ENCODE results near the gene COMMD9. TPM values are rescaled to one million over a fixed set of nuclear protein-coding genes. Genes with fewer than 3 reads are reported as not detected.

The COMMD9 gene
- total and polyA plus RNA-seq, 2 of the 4 experiments (the other 2 are of a cell fraction): 50.7 to 58.3 TPM

DNA sequence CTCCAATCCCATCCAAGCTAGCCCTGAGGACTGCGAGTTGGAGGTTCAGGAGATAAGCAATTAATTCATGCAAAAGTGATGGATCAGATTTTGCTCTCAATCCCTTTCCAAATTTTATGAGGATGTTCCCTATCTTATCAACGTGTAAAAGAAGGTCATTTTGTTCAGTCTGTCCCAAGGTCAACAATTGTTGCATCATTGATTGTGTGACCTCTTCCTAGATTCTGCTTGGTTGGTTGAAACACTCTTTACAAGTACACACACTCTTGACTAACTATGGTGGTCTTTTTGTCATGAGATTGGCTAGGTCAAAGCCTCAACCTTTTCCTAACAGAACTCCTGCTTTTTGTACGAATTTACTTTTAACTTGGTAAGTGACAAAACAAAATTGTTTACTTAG lies 41.7 kb downstream of the COMMD9 start:
- intact Hi-C loops (cut with micrococcal nuclease): no loop called here
- Histone ChIP-seq H2BK15ac (ENCODE audit: low read depth, low read length) (no peak overlapping the region), H3K4me3 (ENCODE audit: insufficient read depth, low read depth, low read length) (no peak overlapping the region), H3K9ac (ENCODE audit: low read depth, low read length) (no peak overlapping the region), H2AK9ac (replicated peaks; ENCODE audit: low read depth, low read length, poor library complexity) (no peak overlapping the region), H4K20me1 (ENCODE audit: insufficient read depth, low read length) (no peaks in the 10 kb centered on the region), H4K91ac (ENCODE audit: insufficient read depth, low read depth, low read length) (no peak overlapping the region), H2AK5ac (ENCODE audit: low read depth, low read length) (no peak overlapping the region), H3K27ac (ENCODE audit: insufficient read depth, low read length) (no peak overlapping the region), H3K9me1 (ENCODE audit: insufficient read depth, low read length) (no peaks in the 10 kb centered on the region), H3K23ac (ENCODE audit: low read depth, low read length) (no peak overlapping the region), H3K18ac (ENCODE audit: low read depth, low read length) (no peak overlapping the region), H3K4ac (ENCODE audit: low read depth, low read length) (no peak overlapping the region), H2AFZ (replicated peaks; ENCODE audit: low read length, poor library complexity) (no peak overlapping the region), H3K56ac (ENCODE audit: extremely low read depth, insufficient read depth, low read length) (no peak overlapping the region), H2BK120ac (ENCODE audit: low read depth, low read length) (no peak overlapping the region), H3K79me1 (ENCODE audit: low read depth in 1 of 2, low read length in 2 of 2) (no peaks in the 10 kb centered on the region), H3K14ac (replicated peaks; ENCODE audit: low read depth, low read length) (no peak overlapping the region), H3K4me1 (ENCODE audit: control insufficient read depth, insufficient read depth, low read length) (no peaks in the 10 kb centered on the region), H3K9me3 (ENCODE audit: control insufficient read depth, insufficient read depth, low read length) (peaks cover 4% of the 10 kb centered on the region), H4K8ac (ENCODE audit: low read depth in 2 of 2, low read length in 2 of 2) (no peak overlapping the region), H3K27me3 (ENCODE audit: control insufficient read depth, insufficient read depth, low read length) (peaks cover 26% of the 10 kb centered on the region), H3K4me2 (ENCODE audit: low read depth, low read length) (no peak overlapping the region), H2BK5ac (ENCODE audit: low read depth, low read length, poor library complexity, severe bottlenecking) (no peak overlapping the region), H3K36me3 (ENCODE audit: control insufficient read depth, insufficient read depth, low read length) (no peaks in the 10 kb centered on the region), H4K5ac (ENCODE audit: low read depth, low read length) (no peak overlapping the region), H2BK20ac (ENCODE audit: low read depth, low read length) (no peak overlapping the region)
- no peak for TF ChIP-seq MAZ (IDR thresholded peaks at IDR 0.05; ENCODE audit: borderline replicate concordance, low read depth, low read length)
- no peak for TF ChIP-seq RFX5 (IDR thresholded peaks at IDR 0.05; ENCODE audit: low read depth, low read length)
- TF ChIP-seq MXI1 (IDR thresholded peaks at IDR 0.05; ENCODE audit: borderline replicate concordance, low read depth, low read length): no peak
- TF ChIP-seq MAFK (IDR thresholded peaks at IDR 0.05; ENCODE audit: low read depth, low read length): no peak
- no peak for TF ChIP-seq BHLHE40 (IDR thresholded peaks at IDR 0.05; ENCODE audit: low read depth, low read length)
- TF ChIP-seq, protein P1, sequence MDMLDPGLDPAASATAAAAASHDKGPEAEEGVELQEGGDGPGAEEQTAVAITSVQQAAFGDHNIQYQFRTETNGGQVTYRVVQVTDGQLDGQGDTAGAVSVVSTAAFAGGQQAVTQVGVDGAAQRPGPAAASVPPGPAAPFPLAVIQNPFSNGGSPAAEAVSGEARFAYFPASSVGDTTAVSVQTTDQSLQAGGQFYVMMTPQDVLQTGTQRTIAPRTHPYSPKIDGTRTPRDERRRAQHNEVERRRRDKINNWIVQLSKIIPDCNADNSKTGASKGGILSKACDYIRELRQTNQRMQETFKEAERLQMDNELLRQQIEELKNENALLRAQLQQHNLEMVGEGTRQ (IDR thresholded peaks at IDR 0.05; ENCODE audit: low read depth, low read length): no peak
- TF ChIP-seq, protein P2, sequence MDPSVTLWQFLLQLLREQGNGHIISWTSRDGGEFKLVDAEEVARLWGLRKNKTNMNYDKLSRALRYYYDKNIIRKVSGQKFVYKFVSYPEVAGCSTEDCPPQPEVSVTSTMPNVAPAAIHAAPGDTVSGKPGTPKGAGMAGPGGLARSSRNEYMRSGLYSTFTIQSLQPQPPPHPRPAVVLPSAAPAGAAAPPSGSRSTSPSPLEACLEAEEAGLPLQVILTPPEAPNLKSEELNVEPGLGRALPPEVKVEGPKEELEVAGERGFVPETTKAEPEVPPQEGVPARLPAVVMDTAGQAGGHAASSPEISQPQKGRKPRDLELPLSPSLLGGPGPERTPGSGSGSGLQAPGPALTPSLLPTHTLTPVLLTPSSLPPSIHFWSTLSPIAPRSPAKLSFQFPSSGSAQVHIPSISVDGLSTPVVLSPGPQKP (IDR thresholded peaks at IDR 0.05; ENCODE audit: borderline replicate concordance, low read depth, low read length): no peak
- ChIA-PET CTCF (interaction anchor here (0.6 to 1.6 kb wide), 2 partner anchors 115 to 760 kb away, joined by 4 read pairs; no protein-coding TSS in a partner anchor), POLR2A (ENCODE audit: unreplicated experiment) (no interaction called here)
- in situ Hi-C loops (cut with MboI; ENCODE audit: low sequenced_read_pairs): no loop called here
- WGBS, 2 experiments (ENCODE audit: extremely low coverage in 2 of 2, insufficient read length in 1 of 2): no CpG with 5 or more reads among the region's 3 CpGs
- dilution Hi-C loops (cut with HindIII; ENCODE audit: low sequenced_read_pairs, unreplicated experiment): no loop called here
- ATAC-seq (ENCODE audit: low read depth) (no peak), DNase-seq (no peak)
- no TSS peak for BruUV-seq (replicated peaks)
